HCT116 (cell line): ENCODE measurements around the gene SORL1-AS1.

Experiments
- ATAC-seq: fragments of 200-7000 bp; cut with Tn5 transposase; 2 replicates; pipeline ENCODE4 v1.9.1; 2020; ENCODE audit warnings: mild to moderate bottlenecking, moderate library complexity
- BruUV-seq: library from RNA; stranded (reverse); fragments of 400-500 nt; replicated peaks from 2 replicates; lab custom pipeline; 2021; lab: Mats Ljungman, UMichigan
- CTCF ChIA-PET: fragments of 300-600 bp; sonication (Branson Sonifier 250); formaldehyde crosslinking; loops from one replicate; lab custom pipeline; 2021; ENCODE audit warnings: antibody characterized with exemption; lab: Charles Lee
- POLR2A ChIA-PET: fragments of 300-600, 350-600 bp; sonication (Branson Sonifier 250); formaldehyde crosslinking; loops from one replicate; lab custom pipeline; 2021; ENCODE audit warnings: antibody characterized with exemption; lab: Charles Lee
- RAD21 ChIA-PET, 2 experiments: fragments of 300-600 bp; sonication (Branson Sonifier 250); formaldehyde crosslinking; loops; one replicate each; lab custom pipeline; 2023; ENCODE audit warnings: low total read pairs in 2 of 2; ENCODE audit not compliant: uncharacterized antibody in 2 of 2, unreplicated experiment in 2 of 2, low non-redundant PET in 1 of 2; lab: Charles Lee
- DNase-seq: peaks from one replicate; pipeline ENCODE4 v3.0.0-alpha.2; 2010; ENCODE audit warnings: low read depth, low spot score
- H2AFZ ChIP-seq: fragments of 200-600 bp; shearing (Covaris generic), sonication (generic); 2 replicates; pipeline ENCODE4 v1.6.1; 2017; ENCODE audit warnings: low read depth, mixed run types, mixed read lengths, antibody characterized with exemption, low read length; ENCODE audit not compliant: poor library complexity, severe bottlenecking
- H3K27ac ChIP-seq: 2 replicates; pipeline ENCODE4 v1.5.1; 2012; ENCODE audit warnings: low read depth, low read length
- H3K27me3 ChIP-seq: fragments of 200-600 bp; sonication (generic); 2 replicates; pipeline ENCODE4 v1.6.1; 2016; ENCODE audit warnings: mixed run types, low read length, mixed read lengths; ENCODE audit not compliant: insufficient read depth
- H3K36me3 ChIP-seq, 2 experiments: fragments of 200-500 bp in 1 of 2; fragments of 200-600 bp in 1 of 2; sonication (Bioruptor generic) in 1 of 2; sonication (generic) in 1 of 2; 2 replicates each; pipeline versions ENCODE4 v1.5.1 to v1.6.1; 2014 to 2016; ENCODE audit warnings: low read length in 2 of 2, inconsistent platforms in 1 of 2, mixed read lengths in 1 of 2, mixed run types in 1 of 2; ENCODE audit not compliant: insufficient read depth in 2 of 2, control insufficient read depth in 1 of 2
- H3K4me1 ChIP-seq, 2 experiments: fragments of 200-600 bp in 1 of 2; sonication (generic) in 1 of 2; 2 replicates each; pipeline versions ENCODE4 v1.5.1 to v1.6.1; 2012 to 2017; ENCODE audit warnings: low read length in 2 of 2, inconsistent platforms in 1 of 2, mild to moderate bottlenecking in 1 of 2, mixed read lengths in 1 of 2, mixed run types in 1 of 2, moderate library complexity in 1 of 2; ENCODE audit not compliant: insufficient read depth in 2 of 2, control insufficient read depth in 1 of 2
- H3K4me2 ChIP-seq: fragments of 200-600 bp; sonication (generic); 2 replicates; pipeline ENCODE4 v1.6.1; 2017; ENCODE audit warnings: mixed run types, low read length, mixed read lengths
- H3K4me3 ChIP-seq, 2 experiments: fragments of 200-600 bp in 1 of 2; sonication (generic) in 1 of 2; replicated peaks in 1 of 2; 2 replicates each; pipeline ENCODE4 v1.5.1; 2011 to 2016; ENCODE audit warnings: low read length in 2 of 2, control low read depth in 1 of 2, low read depth in 1 of 2, mild to moderate bottlenecking in 1 of 2, mixed read lengths in 1 of 2, mixed run types in 1 of 2
- H3K79me2 ChIP-seq: fragments of 200-600 bp; sonication (generic); 2 replicates; pipeline ENCODE4 v1.6.1; 2017; ENCODE audit warnings: mild to moderate bottlenecking, mixed run types, low read length, moderate library complexity, mixed read lengths; ENCODE audit not compliant: insufficient read depth
- H3K9ac ChIP-seq: fragments of 200-600 bp; sonication (generic); 2 replicates; pipeline ENCODE4 v1.6.1; 2016; ENCODE audit warnings: low read length, mixed read lengths
- H3K9me2 ChIP-seq: fragments of 200-600 bp; sonication (generic), shearing (Covaris generic); 2 replicates; pipeline ENCODE4 v1.6.1; 2017; ENCODE audit warnings: mixed run types, mild to moderate bottlenecking, moderate library complexity; ENCODE audit not compliant: insufficient read depth
- H3K9me3 ChIP-seq, 2 experiments: fragments of 200-500 bp in 1 of 2; fragments of 200-600 bp in 1 of 2; sonication (Bioruptor generic) in 1 of 2; sonication (generic) in 1 of 2; 2 replicates each; pipeline ENCODE4 v1.6.1; 2014 to 2017; ENCODE audit warnings: low read length in 2 of 2, mixed read lengths in 2 of 2, inconsistent platforms in 1 of 2, low read depth in 1 of 2, mild to moderate bottlenecking in 1 of 2, mixed run types in 1 of 2, moderate library complexity in 1 of 2; ENCODE audit not compliant: control insufficient read depth in 1 of 2, insufficient read depth in 1 of 2
- H4K20me1 ChIP-seq: fragments of 200-600 bp; sonication (generic), shearing (Covaris generic); 2 replicates; pipeline ENCODE4 v1.6.1; 2017; ENCODE audit warnings: mixed run types, mild to moderate bottlenecking, moderate library complexity; ENCODE audit not compliant: insufficient read depth
- ATF3 ChIP-seq: IDR thresholded peaks from 2 replicates; pipeline ENCODE4 v1.6.1; 2012
- CBX3 ChIP-seq: IDR thresholded peaks from 2 replicates; pipeline ENCODE4 v1.6.1; 2012; ENCODE audit warnings: low read depth
- CEBPB ChIP-seq: IDR thresholded peaks from 2 replicates; pipeline ENCODE4 v1.6.1; 2012; ENCODE audit warnings: low read depth
- EGR1 ChIP-seq: IDR thresholded peaks from 2 replicates; pipeline ENCODE4 v1.6.1; 2012; ENCODE audit warnings: low read depth
- ELF1 ChIP-seq: IDR thresholded peaks from 2 replicates; pipeline ENCODE4 v1.6.1; 2012; ENCODE audit warnings: low read depth, borderline replicate concordance
- EZH2 ChIP-seq: fragments of 200-600 bp; sonication (generic); IDR thresholded peaks from 2 replicates; pipeline ENCODE4 v1.6.1; 2017; ENCODE audit warnings: antibody characterized with exemption, mixed run types
- EZH2phosphoT487 ChIP-seq: fragments of 200-600 bp; IDR thresholded peaks from 2 replicates; pipeline ENCODE4 v1.6.1; 2018; ENCODE audit warnings: antibody characterized with exemption, borderline replicate concordance
- MAX ChIP-seq: IDR thresholded peaks from 2 replicates; pipeline ENCODE4 v1.6.1; 2012
- POLR2A ChIP-seq: IDR thresholded peaks from 2 replicates; pipeline ENCODE4 v1.7.0; 2011; ENCODE audit warnings: borderline replicate concordance; ENCODE audit not compliant: insufficient read depth, insufficient read length; ENCODE audit errors: extremely low read depth
- POLR2AphosphoS5 ChIP-seq: IDR thresholded peaks from 2 replicates; pipeline ENCODE4 v1.6.1; 2011; ENCODE audit warnings: mild to moderate bottlenecking, low read depth, low read length, moderate library complexity
- SIN3A ChIP-seq: IDR thresholded peaks from 2 replicates; pipeline ENCODE4 v1.6.1; 2012; ENCODE audit warnings: low read depth
- SP1 ChIP-seq: IDR thresholded peaks from 2 replicates; pipeline ENCODE4 v1.6.1; 2012; ENCODE audit warnings: low read depth
- SRF ChIP-seq: IDR thresholded peaks from 2 replicates; pipeline ENCODE4 v1.6.1; 2012; ENCODE audit warnings: low read depth
- TCF7L2 ChIP-seq: IDR thresholded peaks from 2 replicates; pipeline ENCODE4 v1.7.0; 2011; ENCODE audit warnings: borderline replicate concordance, inconsistent platforms; ENCODE audit not compliant: insufficient read depth, insufficient read length; ENCODE audit errors: extremely low read depth
- YY1 ChIP-seq: IDR thresholded peaks from 2 replicates; pipeline ENCODE4 v1.6.1; 2011; ENCODE audit warnings: low read length, low read depth, moderate library complexity, mild to moderate bottlenecking; ENCODE audit not compliant: insufficient replicate concordance; ENCODE audit errors: extremely low read depth
- ZBTB33 ChIP-seq: IDR thresholded peaks from 2 replicates; pipeline ENCODE4 v1.6.1; 2011; ENCODE audit warnings: mild to moderate bottlenecking, low read length, moderate library complexity; ENCODE audit not compliant: insufficient replicate concordance; ENCODE audit errors: extremely low read depth
- ZFX ChIP-seq: fragments of 450-650 bp; IDR thresholded peaks from 2 replicates; pipeline ENCODE4 v1.6.1; 2017
- intact Hi-C: fragments of 100-400 bp; cut with micrococcal nuclease; formaldehyde crosslinking; loops from 2 replicates; pipeline ENCODE4 v1.10.0; 2022

SORL1-AS1 gene

DNA sequence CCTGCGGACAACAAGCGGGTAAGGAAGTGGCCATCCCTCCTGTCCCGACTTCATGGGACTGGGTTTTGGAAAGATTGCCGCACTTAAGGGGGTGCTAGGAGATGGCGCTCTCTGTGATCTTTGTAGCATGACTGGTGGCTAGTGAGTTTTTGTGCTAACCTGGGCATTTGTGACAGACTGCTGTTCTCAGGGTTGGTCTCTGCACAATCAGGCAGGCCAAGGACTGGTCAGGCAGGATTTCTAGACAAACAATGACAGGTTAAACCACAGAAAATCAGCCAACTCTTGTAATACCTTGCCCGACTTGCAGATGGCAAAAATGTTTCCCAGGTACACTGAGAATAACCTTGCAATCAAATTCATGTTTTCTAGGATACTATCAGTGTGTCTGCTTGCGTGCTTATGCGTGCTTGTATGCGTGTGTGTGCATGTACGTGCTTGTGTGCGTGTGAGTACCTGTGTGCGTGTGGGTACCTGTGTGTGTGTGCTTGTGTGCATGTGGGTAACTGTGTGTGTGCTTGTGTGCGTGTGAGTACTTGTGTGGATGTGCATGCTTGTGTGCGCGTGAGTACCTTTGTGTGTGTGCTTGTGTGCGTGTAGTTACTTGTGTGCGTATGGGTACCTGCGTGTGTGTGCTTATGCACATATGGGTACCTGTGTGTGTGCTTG lies 25.6 kb upstream of the SORL1-AS1 start:
- ChIA-PET CTCF (no interaction called here), POLR2A (no interaction called here), RAD21 (no interaction called here)
- no peak overlapping the region for H3K4me3 ChIP-seq
- ATAC-seq (no peak), DNase-seq (no peak)
- intact Hi-C loops, result no loop called here
- H3K79me2 ChIP-seq, result no peaks in the 10 kb centered on the region
- H3K27ac ChIP-seq, result no peak overlapping the region
- no peak overlapping the region for H3K4me2 ChIP-seq
- TF ChIP-seq MAX, result no peak
- no peak for TF ChIP-seq SIN3A
- TF ChIP-seq POLR2A, result no peak
- TF ChIP-seq TCF7L2, result no peak
- TF ChIP-seq EZH2, result no peak
- no peak for TF ChIP-seq ZBTB33
- no peak for TF ChIP-seq CEBPB
- TF ChIP-seq POLR2AphosphoS5, result no peak
- no peak for TF ChIP-seq SP1
- TF ChIP-seq EZH2phosphoT487, result no peak
- TF ChIP-seq ELF1, result no peak
- TF ChIP-seq YY1, result no peak
- TF ChIP-seq EGR1, result no peak
- no peak for TF ChIP-seq SRF
- TF ChIP-seq ATF3, result no peak
- TF ChIP-seq CBX3, result no peak
- no peak for TF ChIP-seq ZFX
- peaks cover 13 to 20% of the 10 kb centered on the region in 2 experiments for H3K4me1 ChIP-seq
- no TSS peak for BruUV-seq
- H3K36me3 ChIP-seq, result no peaks in the 10 kb centered on the region
- no peaks in the 10 kb centered on the region for H3K27me3 ChIP-seq
- no peak overlapping the region for H3K9ac ChIP-seq
- no peaks in the 10 kb centered on the region for H3K9me3 ChIP-seq
- no peaks in the 10 kb centered on the region for H3K9me2 ChIP-seq
- H4K20me1 ChIP-seq, result no peaks in the 10 kb centered on the region
- H2AFZ ChIP-seq, result no peak overlapping the region
